ENCODE measurements around the gene ADGRB3.
A peak's percentile ranks its signal among the peaks of the same experiment; 100 is the strongest.

- TF ChIP-seq GATA2 (IDR thresholded peaks at IDR 0.05; ENCODE audit: low read depth, low read length) (peak; percentile 25; the same call in 1 of the 2 replicates), GATA3 (IDR thresholded peaks at IDR 0.05; ENCODE audit: low read depth, low read length) (peak; percentile 56; the same call in 1 of the 2 replicates)
Observed at GRCh38 chr6:69232008-69232407, 596.9 kb downstream of the ADGRB3 start.

All from SH-SY5Y (cell line).